Measurements from ENCODE around the gene ITIH4. TPM values are rescaled to one million over a fixed set of nuclear protein-coding genes. Genes with fewer than 3 reads are reported as not detected.
A peak's percentile ranks its signal among the peaks of the same experiment; 100 is the strongest.

ITIH4 gene
- total and polyA plus RNA-seq, 9 of the 15 experiments (the other 6 are each of a cell fraction or from before 2014, with no cell fraction given), result 0.09 to 0.62 (median 0.20) TPM; not detected in 6

GRCh38 chr3:52820736-52821135 is 9.7 kb downstream of the ITIH4 start (continued):
- no peak for TF ChIP-seq STAT5A (IDR thresholded peaks at IDR 0.05; ENCODE audit: borderline replicate concordance, low read length)
- TF ChIP-seq IRF1 (CRISPR knock-in tag; IDR thresholded peaks at IDR 0.05; ENCODE audit: borderline replicate concordance), result no peak
- TF ChIP-seq SMC3 (conservative IDR thresholded peaks at IDR 0.05; ENCODE audit: insufficient read depth, low read depth, low read length), result peak; percentile 50
- TF ChIP-seq MEF2D (tag; conservative IDR thresholded peaks at IDR 0.05; ENCODE audit: low read depth), result no peak
- TF ChIP-seq ESRRB (CRISPR knock-in tag; IDR thresholded peaks at IDR 0.05; ENCODE audit: borderline replicate concordance), result no peak
- TF ChIP-seq ZNF165 (CRISPR knock-in tag; IDR thresholded peaks at IDR 0.05; ENCODE audit: borderline replicate concordance), result no peak
- TF ChIP-seq TSC22D4 (tag; IDR thresholded peaks at IDR 0.05), result no peak
- TF ChIP-seq ZNF239 (CRISPR knock-in tag; IDR thresholded peaks at IDR 0.05), result no peak
- no peak for TF ChIP-seq RB1 (IDR thresholded peaks at IDR 0.05; ENCODE audit: low read depth)
- TF ChIP-seq USF2 (CRISPR knock-in tag; IDR thresholded peaks at IDR 0.05), result no peak
- TF ChIP-seq PHB2 (IDR thresholded peaks at IDR 0.05; ENCODE audit: low read depth), result no peak
- TF ChIP-seq ZFP30 (CRISPR knock-in tag; IDR thresholded peaks at IDR 0.05; ENCODE audit: borderline replicate concordance), result no peak
- TF ChIP-seq NONO (IDR thresholded peaks at IDR 0.05; ENCODE audit: low read depth in 2 of 2, low read length in 1 of 2), result no peak
- TF ChIP-seq RAD21 (CRISPR knock-in tag; conservative IDR thresholded peaks at IDR 0.05 in 1 of 2, IDR thresholded peaks at IDR 0.05 in 1 of 2), result peak in 1 of 2 experiments; percentile 49; a peak in 2 of 4 replicates
- TF ChIP-seq MXD1 (CRISPR knock-in tag; IDR thresholded peaks at IDR 0.05; ENCODE audit: borderline replicate concordance, poor library complexity, severe bottlenecking), result no peak
- no peak for TF ChIP-seq LEF1 (IDR thresholded peaks at IDR 0.05)
- 0 out of 2 replicates have a peak, but pooled peaks have one; percentile 48 for TF ChIP-seq XRCC5 (IDR thresholded peaks at IDR 0.05; ENCODE audit: low read depth, low read length)
- TF ChIP-seq ZKSCAN3 (CRISPR knock-in tag; IDR thresholded peaks at IDR 0.05), result no peak
- TF ChIP-seq ARNT (IDR thresholded peaks at IDR 0.05), result no peak
- no peak for TF ChIP-seq NR2C2 (CRISPR knock-in tag; IDR thresholded peaks at IDR 0.05)
- no peak for TF ChIP-seq NR2C2 (tag; IDR thresholded peaks at IDR 0.05)
- TF ChIP-seq TEAD1 (CRISPR knock-in tag; IDR thresholded peaks at IDR 0.05), result no peak
- TF ChIP-seq HOXB6 (CRISPR knock-in tag; IDR thresholded peaks at IDR 0.05; ENCODE audit: borderline replicate concordance), result no peak
- no peak for TF ChIP-seq ZNF655 (CRISPR knock-in tag; IDR thresholded peaks at IDR 0.05)

Data from K562 (cell line).